ENCODE data around the gene DHX35.

Gene DHX35

GRCh38 chr20:39066471-39067242, 104.5 kb downstream of the DHX35 start:
- no peak for DNase-seq (ENCODE audit: low read depth, low spot score)

DNA sequence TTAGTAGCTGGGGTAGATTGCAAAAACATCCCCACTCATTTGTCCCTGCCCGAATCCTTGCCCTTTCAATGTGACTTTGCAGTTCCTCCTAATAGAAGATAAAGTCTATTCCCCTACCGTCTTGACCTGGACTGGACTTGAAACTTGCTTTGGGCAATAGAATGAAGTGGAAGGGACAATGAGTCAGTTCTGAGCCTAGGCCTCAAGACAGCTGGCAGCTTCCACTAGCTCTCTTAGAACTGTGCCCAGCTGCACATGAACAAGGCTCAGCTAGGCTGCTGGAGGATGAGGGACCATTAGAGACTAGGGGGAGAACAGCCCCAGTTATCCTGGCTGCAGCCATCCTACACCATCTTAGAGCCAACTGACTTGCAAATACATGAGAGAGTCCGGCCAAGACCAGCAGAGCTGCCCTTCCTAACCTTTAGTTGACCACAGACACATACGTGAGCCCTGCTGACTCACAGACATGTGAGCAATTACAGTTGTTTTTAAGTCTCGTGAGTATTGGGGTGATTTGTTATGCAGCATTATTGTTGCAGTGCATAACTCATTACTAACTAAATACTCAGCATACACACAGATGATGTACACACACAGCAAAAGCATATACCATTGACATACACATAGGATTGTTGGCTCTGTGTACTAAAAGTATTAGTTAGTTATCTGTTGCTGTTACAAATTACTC, 105.5 kb downstream of the DHX35 start:
- DNase-seq (ENCODE audit: low read depth, low spot score): no peak

GRCh38 chr20:39069976-39070375, 107.8 kb downstream of the DHX35 start:
- no peak for DNase-seq (ENCODE audit: low read depth, low spot score)

DNA sequence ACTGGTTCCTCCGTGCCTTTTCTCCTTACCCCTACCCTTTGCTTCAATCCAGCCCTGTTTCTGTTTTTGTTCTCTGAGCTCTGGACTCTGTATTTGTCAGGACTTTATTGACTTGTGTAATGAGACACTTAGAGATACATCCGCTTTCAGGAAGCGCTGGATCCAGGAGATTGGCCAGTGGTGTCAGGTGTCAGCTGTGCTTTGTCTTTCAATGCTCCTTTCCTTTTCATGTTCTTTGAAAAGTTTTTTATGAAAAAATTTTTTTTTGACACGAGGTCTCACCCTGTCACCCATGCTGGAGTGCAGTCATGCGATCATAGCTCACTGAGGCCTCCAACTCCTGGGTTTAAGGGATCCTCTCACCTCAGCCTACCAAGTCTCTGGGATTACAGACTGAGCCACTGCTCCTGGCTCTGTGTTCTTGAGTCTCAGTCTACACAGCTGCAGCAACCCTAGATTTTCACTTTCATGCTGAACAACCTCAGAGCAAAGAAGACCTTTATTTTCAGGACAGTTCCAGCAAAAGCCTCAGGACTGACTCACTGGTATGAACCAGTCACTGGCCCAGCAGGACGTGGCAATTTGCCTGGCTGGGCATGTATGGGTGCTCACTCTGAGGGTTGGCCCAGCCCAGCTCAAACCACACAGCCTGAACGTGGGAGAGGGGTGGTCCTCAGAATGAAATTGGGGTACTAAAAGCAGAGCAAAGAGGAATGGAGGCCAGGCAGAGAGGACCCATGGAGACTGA, 108.5 kb downstream of the DHX35 start:
- peak; percentile 70 for DNase-seq (ENCODE audit: low read depth, low spot score)

- DNase-seq (ENCODE audit: low read depth, low spot score): no peak
These were observed 110.0 kb downstream of the DHX35 start for GRCh38 chr20:39072132-39072531.

- DNase-seq (ENCODE audit: low read depth, low spot score): no peak
These were observed 110.5 kb downstream of the DHX35 start for GRCh38 chr20:39072653-39073052.

DNA sequence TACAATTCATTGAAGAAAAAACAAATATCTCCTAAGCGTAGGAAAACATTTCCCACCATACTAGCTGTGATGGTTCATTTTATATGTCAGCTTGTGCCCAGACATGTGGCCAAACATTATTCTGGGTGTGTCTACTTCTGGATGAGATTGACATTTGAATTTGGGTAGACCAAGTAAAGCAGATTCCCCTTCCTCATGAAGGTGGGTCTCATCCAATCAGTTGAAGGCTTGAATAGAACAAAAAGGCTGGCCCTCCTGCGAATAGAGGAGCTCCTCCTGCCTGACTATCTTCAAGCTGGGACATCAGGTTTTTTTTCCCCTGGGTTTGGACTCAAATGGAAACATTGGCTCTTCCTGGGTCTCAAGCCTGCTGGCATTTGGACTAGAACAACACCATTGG, 113.6 kb downstream of the DHX35 start:
- DNase-seq (ENCODE audit: low read depth, low spot score): no peak

- no peak for DNase-seq (ENCODE audit: low read depth, low spot score)
These were observed 114.8 kb downstream of the DHX35 start for GRCh38 chr20:39076958-39077357.

GRCh38 chr20:39080326-39080725, 118.2 kb downstream of the DHX35 start:
- no peak for DNase-seq (ENCODE audit: low read depth, low spot score)

- peak; percentile 85 for DNase-seq (ENCODE audit: low read depth, low spot score)
These were observed 119.1 kb downstream of the DHX35 start for GRCh38 chr20:39081255-39081654.

- DNase-seq (ENCODE audit: low read depth, low spot score): no peak
These were observed 120.7 kb downstream of the DHX35 start for GRCh38 chr20:39082622-39083398.

DNA sequence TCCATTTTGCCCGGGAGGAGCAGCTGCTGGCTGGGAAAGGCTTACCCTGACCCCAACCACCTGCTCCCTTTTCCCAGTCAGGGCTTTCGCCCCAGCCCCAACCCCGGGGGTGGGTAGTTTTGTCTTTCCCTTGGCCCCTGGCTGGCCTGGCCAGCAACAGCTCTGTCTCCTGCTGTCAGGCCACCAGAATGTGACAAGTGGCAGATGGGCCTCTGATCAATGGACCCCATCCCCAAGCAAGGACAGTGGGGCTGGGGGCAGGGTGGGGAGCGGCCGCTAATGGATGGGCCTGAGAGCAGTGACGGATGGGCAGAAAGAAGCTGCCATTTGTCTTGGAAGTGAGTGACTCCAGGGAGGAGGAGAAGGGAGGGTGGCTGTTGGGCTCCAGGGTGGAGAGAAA, 121.6 kb downstream of the DHX35 start:
- DNase-seq (ENCODE audit: low read depth, low spot score): no peak

- no peak for DNase-seq (ENCODE audit: low read depth, low spot score)
These were observed 126.9 kb downstream of the DHX35 start for GRCh38 chr20:39089029-39089428.
